H9 (cell line): ENCODE measurements around the gene ADAMTS2. TPM values are rescaled to one million over a fixed set of nuclear protein-coding genes. Genes with fewer than 3 reads are reported as not detected.

Experiments used
- DNase-seq: peaks from one replicate; pipeline ENCODE4 v3.0.0-alpha.2; 2017
- H2AFZ ChIP-seq: one replicate; pipeline ENCODE4 v1.6.1; 2013; ENCODE audit warnings: mild to moderate bottlenecking, low read length, control low read depth, moderate library complexity
- H2AK5ac ChIP-seq: 2 replicates; pipeline ENCODE4 v1.6.1; 2013; ENCODE audit warnings: low read length, control low read depth, mixed read lengths; ENCODE audit not compliant: insufficient read length
- H2BK120ac ChIP-seq: one replicate; pipeline ENCODE4 v1.6.1; 2013; ENCODE audit warnings: low read depth, mild to moderate bottlenecking, low read length, control low read depth, inconsistent platforms; ENCODE audit not compliant: poor library complexity, severe bottlenecking
- H2BK12ac ChIP-seq: 2 replicates; pipeline ENCODE4 v1.6.1; 2013; ENCODE audit warnings: low read length, control low read depth, mixed read lengths, low read depth; ENCODE audit not compliant: insufficient read length
- H2BK15ac ChIP-seq: 2 replicates; pipeline ENCODE4 v1.6.1; 2013; ENCODE audit warnings: low read depth, low read length, control low read depth
- H2BK20ac ChIP-seq: one replicate; pipeline ENCODE4 v1.6.1; 2013; ENCODE audit warnings: low read depth, mild to moderate bottlenecking, low read length, control low read depth, inconsistent platforms; ENCODE audit not compliant: poor library complexity, severe bottlenecking
- H2BK5ac ChIP-seq: 2 replicates; pipeline ENCODE4 v1.6.1; 2013; ENCODE audit warnings: low read length, control low read depth, mixed read lengths; ENCODE audit not compliant: insufficient read length
- H3K14ac ChIP-seq: 2 replicates; pipeline ENCODE4 v1.6.1; 2013; ENCODE audit warnings: low read length, control low read depth; ENCODE audit not compliant: insufficient read depth
- H3K18ac ChIP-seq: 2 replicates; pipeline ENCODE4 v1.6.1; 2013; ENCODE audit warnings: low read depth, mild to moderate bottlenecking, mixed read lengths, low read length, control low read depth; ENCODE audit not compliant: insufficient read length
- H3K23ac ChIP-seq: 2 replicates; pipeline ENCODE4 v1.6.1; 2013; ENCODE audit warnings: low read length, control low read depth, mixed read lengths, low read depth; ENCODE audit not compliant: insufficient read length
- H3K23me2 ChIP-seq: 2 replicates; pipeline ENCODE4 v1.6.1; 2013; ENCODE audit warnings: low read depth, mild to moderate bottlenecking, mixed read lengths, low read length, control low read depth; ENCODE audit not compliant: insufficient read length, poor library complexity, severe bottlenecking
- H3K27ac ChIP-seq: 2 replicates; pipeline ENCODE4 v1.5.1; 2013; ENCODE audit warnings: low read length, control low read depth, mixed read lengths, low read depth; ENCODE audit not compliant: insufficient read length
- H3K27me3 ChIP-seq: 2 replicates; pipeline ENCODE4 v1.6.1; 2013; ENCODE audit warnings: low read length, control low read depth, inconsistent platforms; ENCODE audit not compliant: insufficient read depth
- H3K4ac ChIP-seq: 2 replicates; pipeline ENCODE4 v1.6.1; 2013; ENCODE audit warnings: low read depth, mild to moderate bottlenecking, control low read depth, inconsistent platforms, low read length, moderate library complexity
- H3K4me1 ChIP-seq: 2 replicates; pipeline ENCODE4 v1.6.1; 2013; ENCODE audit warnings: low read length, control low read depth, inconsistent platforms; ENCODE audit not compliant: insufficient read depth
- H3K4me2 ChIP-seq: 2 replicates; pipeline ENCODE4 v1.6.1; 2013; ENCODE audit warnings: low read length, control low read depth, mixed read lengths; ENCODE audit not compliant: insufficient read length, insufficient read depth
- H3K56ac ChIP-seq: 2 replicates; pipeline ENCODE4 v1.6.1; 2013; ENCODE audit warnings: low read depth, mild to moderate bottlenecking, mixed read lengths, low read length, control low read depth; ENCODE audit not compliant: insufficient read length
- H3K79me1 ChIP-seq: 2 replicates; pipeline ENCODE4 v1.6.1; 2013; ENCODE audit warnings: low read depth, mild to moderate bottlenecking, moderate library complexity, low read length, control low read depth, inconsistent platforms; ENCODE audit not compliant: insufficient read depth, poor library complexity, severe bottlenecking
- H3K79me2 ChIP-seq: 2 replicates; pipeline ENCODE4 v1.6.1; 2013; ENCODE audit warnings: low read length, control low read depth, inconsistent platforms; ENCODE audit not compliant: insufficient read depth
- H3K9ac ChIP-seq: 2 replicates; pipeline ENCODE4 v1.6.1; 2013; ENCODE audit warnings: low read length, control low read depth, mixed read lengths; ENCODE audit not compliant: insufficient read length; ENCODE audit errors: extremely low read depth
- H3K9me3 ChIP-seq: one replicate; pipeline ENCODE4 v1.6.1; 2013; ENCODE audit warnings: low read depth, low read length, inconsistent platforms; ENCODE audit not compliant: control insufficient read depth
- H3T11ph ChIP-seq: one replicate; pipeline ENCODE4 v1.6.1; 2013; ENCODE audit warnings: mild to moderate bottlenecking, low read length, control low read depth, inconsistent platforms
- H4K20me1 ChIP-seq: one replicate; pipeline ENCODE4 v1.6.1; 2013; ENCODE audit not compliant: control insufficient read depth, insufficient read length, insufficient read depth
- H4K5ac ChIP-seq: 2 replicates; pipeline ENCODE4 v1.6.1; 2013; ENCODE audit warnings: low read depth, mild to moderate bottlenecking, mixed read lengths, low read length, control low read depth; ENCODE audit not compliant: insufficient read length
- H4K8ac ChIP-seq: replicated peaks from 2 replicates; pipeline ENCODE4 v1.6.1; 2013; ENCODE audit warnings: low read length, control low read depth, mixed read lengths, low read depth; ENCODE audit not compliant: insufficient read length
- H4K91ac ChIP-seq: 2 replicates; pipeline ENCODE4 v1.6.1; 2013; ENCODE audit warnings: low read depth, mild to moderate bottlenecking, moderate library complexity, mixed read lengths, low read length, control low read depth; ENCODE audit not compliant: insufficient read length
- H3K27ac Mint-ChIP-seq, 3 experiments: 2 replicates in 2 of 3; 3 replicates in 1 of 3; pipeline ENCODE4 v1.8.0; 2020 to 2021; ENCODE audit warnings: mixed read lengths in 3 of 3, mild to moderate bottlenecking in 1 of 3, moderate library complexity in 1 of 3
- H3K27me3 Mint-ChIP-seq: 2 replicates; pipeline ENCODE4 v1.8.0; 2021; ENCODE audit warnings: low read depth, mild to moderate bottlenecking, moderate library complexity, mixed read lengths
- H3K36me3 Mint-ChIP-seq, 3 experiments: 2 replicates in 2 of 3; 3 replicates in 1 of 3; pipeline ENCODE4 v1.8.0; 2020 to 2021; ENCODE audit warnings: low read depth in 3 of 3, mixed read lengths in 3 of 3; ENCODE audit not compliant: insufficient read depth in 1 of 3
- H3K4me1 Mint-ChIP-seq, 2 experiments: 2 replicates each; pipeline ENCODE4 v1.8.0; 2020; ENCODE audit warnings: mixed read lengths in 2 of 2
- H3K4me3 Mint-ChIP-seq, 2 experiments: 2 replicates in 1 of 2; 3 replicates in 1 of 2; pipeline ENCODE4 v1.8.0; 2020 to 2021; ENCODE audit warnings: mild to moderate bottlenecking in 2 of 2, mixed read lengths in 2 of 2, moderate library complexity in 1 of 2
- H3K9me3 Mint-ChIP-seq, 2 experiments: 2 replicates in 1 of 2; 3 replicates in 1 of 2; pipeline ENCODE4 v1.8.0; 2020; ENCODE audit warnings: mild to moderate bottlenecking in 2 of 2, mixed read lengths in 2 of 2, moderate library complexity in 1 of 2
- WGBS: extraction: QIAGEN DNeasy Blood & Tissue Kit; methylation state at CpG from one replicate; pipeline ENCODE4 v1.1.7; 2013; ENCODE audit warnings: missing lambda C conversion rate, low lambda C conversion rate, mixed read lengths; ENCODE audit not compliant: insufficient read length; ENCODE audit errors: extremely low coverage; 5-methylcytosine and 5-hydroxymethylcytosine counted together
- total RNA-seq: library from RNA; stranded (reverse); gene quantifications from 2 replicates; pipeline ENCODE4 v1.2.1, GENCODE V29; 2021
- TF ChIP-seq, protein P1 (sequence below): fragments of 200-600 bp; sonication (generic); conservative IDR thresholded peaks from 3 replicates; pipeline ENCODE4 v1.8.0; 2021; ENCODE audit warnings: antibody characterized with exemption, mild to moderate bottlenecking

The ADAMTS2 gene
- total RNA-seq, 1 experiment from 2014 or later, result 5.4 TPM

DNA sequence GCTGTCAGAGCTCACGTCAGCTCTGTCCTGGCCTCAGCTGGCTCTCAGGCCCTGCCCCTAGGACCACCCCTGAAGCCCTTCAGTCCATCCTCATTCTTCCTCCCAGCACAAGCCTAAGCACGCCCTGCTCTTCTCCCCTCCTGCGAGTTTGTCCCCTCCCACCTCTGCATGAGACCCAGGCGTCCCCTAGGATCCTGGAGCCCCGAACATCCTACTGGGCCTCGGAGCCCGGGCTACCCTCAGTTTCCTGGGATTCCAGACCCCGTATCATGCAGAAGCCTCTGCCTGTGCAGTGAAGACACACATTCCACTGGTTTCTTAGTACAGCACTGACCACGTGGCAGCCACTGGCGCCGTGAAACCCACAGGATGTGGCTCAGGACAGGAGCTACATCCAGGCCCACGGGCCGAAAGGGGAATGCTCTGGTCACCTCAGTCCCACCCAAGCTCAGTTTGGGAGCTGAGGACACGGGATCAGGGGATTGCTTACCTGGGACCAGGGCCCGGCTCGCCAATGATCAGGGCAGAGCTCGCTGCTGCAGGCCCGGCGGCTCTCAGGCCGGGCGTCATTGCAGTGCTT lies 220.9 kb downstream of the ADAMTS2 start:
- Histone ChIP-seq H2BK12ac (no peak overlapping the region), H3K23me2 (no peaks in the 10 kb centered on the region), H2AK5ac (no peak overlapping the region), H4K20me1 (no peaks in the 10 kb centered on the region), H3K18ac (no peak overlapping the region), H2BK120ac (no peak overlapping the region), H4K91ac (no peak overlapping the region), H3T11ph (no peak overlapping the region), H4K5ac (no peak overlapping the region), H3K4me1 (no peaks in the 10 kb centered on the region), H2AFZ (no peak overlapping the region), H3K23ac (no peak overlapping the region), H4K8ac (no peak overlapping the region), H3K56ac (no peak overlapping the region), H3K9ac (no peak overlapping the region), H2BK15ac (no peak overlapping the region), H3K14ac (no peak overlapping the region), H2BK5ac (no peak overlapping the region), H3K4me2 (no peak overlapping the region), H3K4ac (no peak overlapping the region), H3K9me3 (no peaks in the 10 kb centered on the region), H3K27me3 (no peaks in the 10 kb centered on the region), H3K27ac (no peak overlapping the region), H2BK20ac (no peak overlapping the region), H3K79me2 (no peaks in the 10 kb centered on the region), H3K79me1 (no peaks in the 10 kb centered on the region)
- TF ChIP-seq, protein P1, sequence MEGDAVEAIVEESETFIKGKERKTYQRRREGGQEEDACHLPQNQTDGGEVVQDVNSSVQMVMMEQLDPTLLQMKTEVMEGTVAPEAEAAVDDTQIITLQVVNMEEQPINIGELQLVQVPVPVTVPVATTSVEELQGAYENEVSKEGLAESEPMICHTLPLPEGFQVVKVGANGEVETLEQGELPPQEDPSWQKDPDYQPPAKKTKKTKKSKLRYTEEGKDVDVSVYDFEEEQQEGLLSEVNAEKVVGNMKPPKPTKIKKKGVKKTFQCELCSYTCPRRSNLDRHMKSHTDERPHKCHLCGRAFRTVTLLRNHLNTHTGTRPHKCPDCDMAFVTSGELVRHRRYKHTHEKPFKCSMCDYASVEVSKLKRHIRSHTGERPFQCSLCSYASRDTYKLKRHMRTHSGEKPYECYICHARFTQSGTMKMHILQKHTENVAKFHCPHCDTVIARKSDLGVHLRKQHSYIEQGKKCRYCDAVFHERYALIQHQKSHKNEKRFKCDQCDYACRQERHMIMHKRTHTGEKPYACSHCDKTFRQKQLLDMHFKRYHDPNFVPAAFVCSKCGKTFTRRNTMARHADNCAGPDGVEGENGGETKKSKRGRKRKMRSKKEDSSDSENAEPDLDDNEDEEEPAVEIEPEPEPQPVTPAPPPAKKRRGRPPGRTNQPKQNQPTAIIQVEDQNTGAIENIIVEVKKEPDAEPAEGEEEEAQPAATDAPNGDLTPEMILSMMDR, result no peak
- no CpG with 5 or more reads among the region's 21 CpGs for WGBS
- peaks cover 23 to 79% of the 10 kb centered on the region in 2 experiments for H3K9me3 Mint-ChIP-seq
- H3K36me3 Mint-ChIP-seq, result peaks cover 0 to 14% (median 2%) of the 10 kb centered on the region in 3 experiments; a peak in 6 of 7 replicates
- no peak overlapping the region; a peak in 1 of 7 replicates for H3K27ac Mint-ChIP-seq
- H3K27me3 Mint-ChIP-seq, result no peaks in the 10 kb centered on the region
- DNase-seq, result no peak
- H3K4me3 Mint-ChIP-seq, result no peak overlapping the region
- no peaks in the 10 kb centered on the region for H3K4me1 Mint-ChIP-seq
